Cardiac muscle cell (in vitro differentiated cells and primary cell): ENCODE data around the gene NEU4. TPM values are rescaled to one million over a fixed set of nuclear protein-coding genes. Genes with fewer than 3 reads are reported as not detected.

Source experiments
- DNase-seq, 2 donors: peaks; one replicate each; pipeline versions ENCODE4 v3.0.0 to v3.0.0-alpha.2; 2010 to 2017; ENCODE audit warnings: low read depth in 1 of 2, low spot score in 1 of 2
- H3K27ac ChIP-seq: fragments of 200-600 bp; sonication (generic); 2 replicates; pipeline ENCODE4 v1.5.1; 2016
- H3K27me3 ChIP-seq: fragments of 200-600 bp; sonication (generic); 2 replicates; pipeline ENCODE4 v1.6.0; 2016; ENCODE audit warnings: control low read depth
- H3K36me3 ChIP-seq: fragments of 200-600 bp; sonication (generic); 2 replicates; pipeline ENCODE4 v1.5.1; 2016; ENCODE audit warnings: control low read depth
- H3K4me1 ChIP-seq: fragments of 200-600 bp; sonication (generic); 2 replicates; pipeline ENCODE4 v1.8.1; 2017; ENCODE audit warnings: low read depth, mild to moderate bottlenecking, mixed run types
- H3K4me3 ChIP-seq: fragments of 200-600 bp; sonication (generic); 2 replicates; pipeline ENCODE4 v1.5.1; 2016; ENCODE audit warnings: mild to moderate bottlenecking
- H3K9me3 ChIP-seq: fragments of 200-600 bp; sonication (generic); 2 replicates; pipeline ENCODE4 v1.5.1; 2017; ENCODE audit warnings: low read depth, mild to moderate bottlenecking, control low read depth
- CTCF ChIP-seq: IDR thresholded peaks from 2 replicates; pipeline ENCODE4 v1.5.1; 2012; ENCODE audit warnings: low read depth, mild to moderate bottlenecking, low read length
- polyA plus RNA-seq: library from polyadenylated mRNA; unstranded; fragments of >200 nt; fragmentation: Nextera tagmentation; extraction: Ambion mirVana; gene quantifications from 2 replicates; pipeline ENCODE4 v1.2.1, GENCODE V29; 2016
- total RNA-seq: library from RNA; depleted of rRNA; stranded (reverse); fragments of >200 nt; gene quantifications from 2 replicates; pipeline ENCODE4 v1.2.3, GENCODE V29; 2016

Gene NEU4
- total and polyA plus RNA-seq, 2 experiments from 2014 or later = 0.13 to 1.8 TPM

- Histone ChIP-seq H3K9me3 (no peaks in the 10 kb centered on the region), H3K4me1 (no peaks in the 10 kb centered on the region), H3K27me3 (peaks cover 28% of the 10 kb centered on the region), H3K36me3 (no peaks in the 10 kb centered on the region), H3K27ac (no peak overlapping the region), H3K4me3 (peak overlapping the region; percentile 18)
- peak; percentile 57 to 72 for DNase-seq
- no peak for TF ChIP-seq CTCF
Observed at GRCh38 chr2:241844066-241844728, 35.2 kb downstream of the NEU4 start.

- Histone ChIP-seq H3K27ac (no peak overlapping the region), H3K4me3 (no peak overlapping the region), H3K9me3 (no peaks in the 10 kb centered on the region), H3K4me1 (no peaks in the 10 kb centered on the region), H3K36me3 (no peaks in the 10 kb centered on the region), H3K27me3 (peaks cover 28% of the 10 kb centered on the region)
- TF ChIP-seq CTCF = no peak
- DNase-seq = no peak
Observed at GRCh38 chr2:241844831-241845578, 36.0 kb downstream of the NEU4 start.

DNA sequence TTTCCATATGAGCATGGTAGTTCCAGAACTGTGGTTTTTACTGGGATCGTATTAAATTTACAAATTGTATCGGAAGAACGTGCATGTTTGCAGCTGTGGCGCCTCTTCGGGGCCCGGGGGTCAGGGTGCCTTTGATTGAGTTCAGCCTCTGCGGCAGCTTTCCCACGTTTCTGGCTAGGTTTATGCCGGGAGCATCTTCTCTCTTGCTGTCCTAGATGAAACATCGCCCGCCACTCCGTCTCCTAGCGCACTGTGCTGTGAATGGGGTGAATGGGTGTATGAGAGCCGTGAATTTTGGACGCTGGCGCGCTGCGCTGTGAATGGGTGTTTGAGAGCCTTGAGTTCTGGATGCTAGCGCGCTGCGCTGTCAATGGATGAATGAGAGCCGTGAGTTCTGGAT lies 37.4 kb downstream of the NEU4 start:
- Histone ChIP-seq H3K36me3 (no peaks in the 10 kb centered on the region), H3K4me1 (no peaks in the 10 kb centered on the region), H3K27me3 (peaks cover 28% of the 10 kb centered on the region), H3K27ac (no peak overlapping the region), H3K9me3 (no peaks in the 10 kb centered on the region), H3K4me3 (no peak overlapping the region)
- no peak for TF ChIP-seq CTCF
- no peak for DNase-seq

- Histone ChIP-seq H3K4me3 (no peak overlapping the region), H3K9me3 (no peaks in the 10 kb centered on the region), H3K36me3 (no peaks in the 10 kb centered on the region), H3K4me1 (no peaks in the 10 kb centered on the region), H3K27me3 (peaks cover 19% of the 10 kb centered on the region), H3K27ac (no peak overlapping the region)
- no peak for DNase-seq
- TF ChIP-seq CTCF = no peak
Observed at GRCh38 chr2:241848761-241849615, 40.0 kb downstream of the NEU4 start.

DNA sequence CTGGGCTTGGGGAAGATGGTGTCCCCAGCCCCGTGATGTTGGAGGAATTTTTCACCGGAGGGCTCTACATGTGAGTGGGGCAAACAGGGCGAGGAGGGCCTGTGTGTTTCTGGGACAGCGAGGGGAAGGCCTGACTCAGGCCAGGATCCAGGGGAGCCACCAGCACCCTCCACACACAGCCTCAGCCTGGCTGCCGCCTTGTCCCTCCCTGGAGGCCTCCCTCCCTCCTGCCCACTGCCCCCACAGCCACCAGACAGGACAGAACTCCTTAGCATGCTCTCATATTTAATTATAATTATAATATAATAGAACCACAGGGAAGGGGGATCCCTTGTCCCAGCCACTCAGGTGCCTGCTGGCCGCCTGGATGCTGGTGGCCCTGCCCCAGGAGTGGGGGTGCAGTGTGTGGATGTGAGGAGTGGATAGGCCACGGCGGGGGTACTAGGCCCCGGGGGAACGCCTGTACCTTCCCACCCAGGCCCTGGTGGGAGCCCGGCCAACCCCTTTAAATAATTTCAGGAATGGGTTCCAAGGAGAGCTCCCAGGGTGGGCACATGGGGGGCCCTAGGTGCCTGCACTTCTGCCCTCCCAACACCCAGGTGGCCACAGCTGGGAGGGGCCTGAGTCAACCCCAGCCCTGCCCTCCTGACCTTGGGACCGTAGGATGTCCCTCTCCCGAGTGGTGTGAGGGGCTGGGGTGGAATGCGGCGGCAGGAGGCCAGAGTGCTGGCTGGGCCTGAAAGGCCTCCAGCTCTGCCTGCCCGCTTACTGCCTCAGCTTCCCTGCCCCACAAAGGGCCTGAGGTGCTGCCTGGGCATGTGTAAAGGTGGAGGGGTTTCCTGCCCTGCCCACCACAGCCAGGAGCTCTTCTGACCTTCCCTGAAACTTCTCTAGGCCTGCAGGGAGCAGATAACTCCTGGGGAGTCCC lies 40.9 kb downstream of the NEU4 start:
- no peak overlapping the region for H3K27ac ChIP-seq
- peaks cover 10% of the 10 kb centered on the region for H3K27me3 ChIP-seq
- DNase-seq = no peak
- no peak overlapping the region for H3K4me3 ChIP-seq
- no peaks in the 10 kb centered on the region for H3K4me1 ChIP-seq
- H3K36me3 ChIP-seq = no peaks in the 10 kb centered on the region
- no peaks in the 10 kb centered on the region for H3K9me3 ChIP-seq
- no peak for TF ChIP-seq CTCF
